K562 (cell line): ENCODE results near the gene OTOL1.

Experiments used
- CC2D1A ChIP-seq: fragments of 450-650 bp; IDR thresholded peaks from 2 replicates; pipeline ENCODE4 v1.6.1; 2017; ENCODE audit warnings: mild to moderate bottlenecking
- EGR1 ChIP-seq: fragments of 450-650 bp; conservative IDR thresholded peaks from 2 replicates; pipeline ENCODE4 v1.6.1; 2017; ENCODE audit warnings: mild to moderate bottlenecking
- KDM1A ChIP-seq, 2 experiments: fragments of 450-650 bp; IDR thresholded peaks; 2 replicates each; pipeline ENCODE4 v1.6.1; 2016; ENCODE audit warnings: mild to moderate bottlenecking in 2 of 2
- SP2 ChIP-seq: IDR thresholded peaks from 2 replicates; pipeline ENCODE4 v1.6.1; 2011; ENCODE audit warnings: mild to moderate bottlenecking, low read depth, low read length, moderate library complexity; ENCODE audit not compliant: poor library complexity, severe bottlenecking; ENCODE audit errors: extremely low read depth
- SPI1 ChIP-seq: IDR thresholded peaks from 2 replicates; pipeline ENCODE4 v1.6.1; 2011; ENCODE audit warnings: low read depth, low read length, control low read depth, borderline replicate concordance
- TAF1 ChIP-seq: IDR thresholded peaks from 2 replicates; pipeline ENCODE4 v1.6.1; 2011; ENCODE audit warnings: mild to moderate bottlenecking, low read length, moderate library complexity; ENCODE audit not compliant: insufficient read depth, control insufficient read depth, severe bottlenecking; ENCODE audit errors: extremely low read depth
- ZNF212 ChIP-seq: fragments of 450-650 bp; formaldehyde crosslinking; IDR thresholded peaks from 2 replicates; pipeline ENCODE4 v1.4.0; 2020; ENCODE audit warnings: mild to moderate bottlenecking
- ZNF24 ChIP-seq: fragments of 450-650 bp; IDR thresholded peaks from 2 replicates; pipeline ENCODE4 v1.6.1; 2016
- ZNF253 ChIP-seq: fragments of 250-450 bp; sonication (Bioruptor Pico); conservative IDR thresholded peaks from 2 replicates; pipeline ENCODE4 v1.6.1; 2021; ENCODE audit warnings: mild to moderate bottlenecking
- ZNF274 ChIP-seq: IDR thresholded peaks from 2 replicates; pipeline ENCODE4 v1.6.1; 2011; ENCODE audit warnings: low read depth, mild to moderate bottlenecking, low read length, moderate library complexity, borderline replicate concordance
- ZSCAN29 ChIP-seq: fragments of 450-650 bp; IDR thresholded peaks from 2 replicates; pipeline ENCODE4 v1.6.1; 2017
- TF ChIP-seq, protein P1 (sequence below), 3 experiments: IDR thresholded peaks in 2 of 3; conservative IDR thresholded peaks in 1 of 3; 2 replicates each; pipeline ENCODE4 v1.5.1; 2011 to 2012; ENCODE audit warnings: low read length in 3 of 3, mild to moderate bottlenecking in 3 of 3, control low read depth in 2 of 3, improper control_type of control experiment in 1 of 3, inconsistent platforms in 1 of 3, low read depth in 1 of 3, mixed read lengths in 1 of 3, moderate library complexity in 1 of 3; ENCODE audit not compliant: insufficient read depth in 2 of 3
- TF ChIP-seq, protein P2 (sequence below): sonication (generic); formaldehyde crosslinking; IDR thresholded peaks from 2 replicates; pipeline ENCODE4 v1.9.0; 2022; ENCODE audit warnings: mild to moderate bottlenecking, missing genetic modification reagents
- TF ChIP-seq, protein P3 (sequence below): sonication (generic); formaldehyde crosslinking; IDR thresholded peaks from 2 replicates; pipeline ENCODE4 v1.8.1; 2023; ENCODE audit warnings: mild to moderate bottlenecking, missing genetic modification reagents

DNA sequence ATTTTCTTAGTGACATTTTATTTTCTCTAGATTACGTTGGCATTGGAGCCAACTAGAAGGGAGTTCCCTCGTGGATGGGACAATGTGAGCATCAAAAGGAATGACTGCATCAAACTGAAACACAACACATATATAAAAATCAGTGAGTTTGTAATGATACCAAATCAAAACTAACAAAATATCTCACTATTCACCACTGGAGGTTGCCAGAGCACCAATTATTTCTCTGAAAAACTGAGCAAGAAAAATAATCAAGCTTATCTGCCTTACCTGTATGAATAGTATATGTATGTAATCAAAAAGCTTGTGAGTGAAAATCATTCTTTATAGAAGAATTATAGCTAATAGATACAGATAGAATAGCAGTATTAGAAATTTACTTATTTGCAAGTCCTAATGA lies 46.8 kb upstream of the OTOL1 start:
- TF ChIP-seq, protein P1, sequence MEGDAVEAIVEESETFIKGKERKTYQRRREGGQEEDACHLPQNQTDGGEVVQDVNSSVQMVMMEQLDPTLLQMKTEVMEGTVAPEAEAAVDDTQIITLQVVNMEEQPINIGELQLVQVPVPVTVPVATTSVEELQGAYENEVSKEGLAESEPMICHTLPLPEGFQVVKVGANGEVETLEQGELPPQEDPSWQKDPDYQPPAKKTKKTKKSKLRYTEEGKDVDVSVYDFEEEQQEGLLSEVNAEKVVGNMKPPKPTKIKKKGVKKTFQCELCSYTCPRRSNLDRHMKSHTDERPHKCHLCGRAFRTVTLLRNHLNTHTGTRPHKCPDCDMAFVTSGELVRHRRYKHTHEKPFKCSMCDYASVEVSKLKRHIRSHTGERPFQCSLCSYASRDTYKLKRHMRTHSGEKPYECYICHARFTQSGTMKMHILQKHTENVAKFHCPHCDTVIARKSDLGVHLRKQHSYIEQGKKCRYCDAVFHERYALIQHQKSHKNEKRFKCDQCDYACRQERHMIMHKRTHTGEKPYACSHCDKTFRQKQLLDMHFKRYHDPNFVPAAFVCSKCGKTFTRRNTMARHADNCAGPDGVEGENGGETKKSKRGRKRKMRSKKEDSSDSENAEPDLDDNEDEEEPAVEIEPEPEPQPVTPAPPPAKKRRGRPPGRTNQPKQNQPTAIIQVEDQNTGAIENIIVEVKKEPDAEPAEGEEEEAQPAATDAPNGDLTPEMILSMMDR (IDR thresholded peaks at IDR 0.05 in 2 of 3, conservative IDR thresholded peaks at IDR 0.05 in 1 of 3; ENCODE audit: insufficient read depth in 2 of 3, low read depth in 1 of 3, low read length in 3 of 3), result no peak
- TF ChIP-seq SP2 (no peak), EGR1 (no peak), ZNF253 (CRISPR knock-in tag) (no peak), ZNF24 (no peak), TAF1 (no peak), ZNF274 (no peak), ZNF212 (CRISPR knock-in tag) (no peak), SPI1 (no peak), KDM1A (IDR thresholded peaks at IDR 0.05) (no peak), CC2D1A (no peak), ZSCAN29 (no peak)
- TF ChIP-seq, protein P2, sequence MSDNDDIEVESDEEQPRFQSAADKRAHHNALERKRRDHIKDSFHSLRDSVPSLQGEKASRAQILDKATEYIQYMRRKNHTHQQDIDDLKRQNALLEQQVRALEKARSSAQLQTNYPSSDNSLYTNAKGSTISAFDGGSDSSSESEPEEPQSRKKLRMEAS (CRISPR knock-in tag), result no peak
- TF ChIP-seq, protein P3, sequence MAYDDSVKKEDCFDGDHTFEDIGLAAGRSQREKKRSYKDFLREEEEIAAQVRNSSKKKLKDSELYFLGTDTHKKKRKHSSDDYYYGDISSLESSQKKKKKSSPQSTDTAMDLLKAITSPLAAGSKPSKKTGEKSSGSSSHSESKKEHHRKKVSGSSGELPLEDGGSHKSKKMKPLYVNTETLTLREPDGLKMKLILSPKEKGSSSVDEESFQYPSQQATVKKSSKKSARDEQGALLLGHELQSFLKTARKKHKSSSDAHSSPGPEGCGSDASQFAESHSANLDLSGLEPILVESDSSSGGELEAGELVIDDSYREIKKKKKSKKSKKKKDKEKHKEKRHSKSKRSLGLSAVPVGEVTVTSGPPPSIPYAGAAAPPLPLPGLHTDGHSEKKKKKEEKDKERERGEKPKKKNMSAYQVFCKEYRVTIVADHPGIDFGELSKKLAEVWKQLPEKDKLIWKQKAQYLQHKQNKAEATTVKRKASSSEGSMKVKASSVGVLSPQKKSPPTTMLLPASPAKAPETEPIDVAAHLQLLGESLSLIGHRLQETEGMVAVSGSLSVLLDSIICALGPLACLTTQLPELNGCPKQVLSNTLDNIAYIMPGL (CRISPR knock-in tag), result no peak
